Activated naive CD8-positive, alpha-beta T cell treated with anti-CD3 and anti-CD28 coated beads, Interleukin-2, amount 10 ng/mL, durations not matched to agents 7 days and 5 days (primary cell): ENCODE data around the gene NSRP1. TPM values are rescaled to one million over a fixed set of nuclear protein-coding genes. Genes with fewer than 3 reads are reported as not detected.

Source experiments
- ATAC-seq: fragments of 150-1000 bp; cut with Tn5 transposase; one replicate; pipeline ENCODE4 v1.10.0; 2021; ENCODE audit warnings: low read depth, moderate library complexity
- POLR2A ChIA-PET: fragments of 350-600 bp; sonication (Branson Sonifier 250); formaldehyde crosslinking; loops from one replicate; lab custom pipeline; 2021; ENCODE audit warnings: antibody characterized with exemption; lab: Charles Lee
- DNase-seq: peaks from one replicate; pipeline ENCODE4 v3.0.0; 2021
- H3K27ac Mint-ChIP-seq: one replicate; pipeline ENCODE4 v1.8.0; 2022; ENCODE audit warnings: mild to moderate bottlenecking, mixed read lengths
- H3K27me3 Mint-ChIP-seq: one replicate; pipeline ENCODE4 v1.8.0; 2022; ENCODE audit warnings: mild to moderate bottlenecking, moderate library complexity, mixed read lengths
- H3K36me3 Mint-ChIP-seq: one replicate; pipeline ENCODE4 v1.8.0; 2021; ENCODE audit warnings: mild to moderate bottlenecking, mixed read lengths
- H3K4me1 Mint-ChIP-seq: one replicate; pipeline ENCODE4 v1.8.0; 2021; ENCODE audit warnings: mixed read lengths
- H3K4me3 Mint-ChIP-seq: one replicate; pipeline ENCODE4 v1.8.0; 2022; ENCODE audit warnings: mild to moderate bottlenecking, moderate library complexity, mixed read lengths
- H3K9me3 Mint-ChIP-seq: one replicate; pipeline ENCODE4 v1.8.0; 2021; ENCODE audit warnings: mixed read lengths
- total RNA-seq, 2 experiments: library from RNA; stranded (reverse); gene quantifications; one replicate each; pipeline ENCODE4 v1.2.3, GENCODE V29; 2021

NSRP1 gene
- total RNA-seq, 2 experiments from 2014 or later, result 26.4 to 27.1 TPM

DNA sequence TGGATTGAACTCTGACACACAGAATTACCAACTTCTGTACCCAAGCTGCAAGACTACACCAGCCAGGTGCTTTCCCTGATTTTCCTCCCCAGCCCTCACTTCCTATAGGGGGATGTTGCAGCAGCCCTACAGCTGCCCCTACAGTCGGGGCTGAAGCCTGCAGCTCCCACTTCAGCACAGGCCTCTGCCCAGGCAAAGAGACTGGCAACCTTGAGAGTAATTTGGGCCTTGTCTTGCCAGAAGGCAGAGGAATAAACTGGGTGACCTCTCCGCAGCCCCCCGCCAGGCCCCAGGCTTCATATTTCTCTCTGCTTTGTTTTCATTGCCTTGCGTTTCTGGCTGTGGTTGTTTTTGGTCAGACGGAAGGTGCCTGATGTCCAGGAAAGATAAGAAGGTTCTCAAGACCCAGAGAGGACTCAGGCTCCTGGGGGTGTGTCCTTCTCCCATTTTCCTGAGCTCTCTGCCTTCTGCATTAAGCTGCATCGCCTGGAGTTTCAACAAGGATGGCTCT is 86.9 kb downstream of the NSRP1 start:
- POLR2A ChIA-PET, result no interaction called here
- Mint-ChIP-seq H3K36me3 (no peaks in the 10 kb centered on the region), H3K9me3 (no peaks in the 10 kb centered on the region), H3K27me3 (peaks cover 20% of the 10 kb centered on the region), H3K4me3 (no peak overlapping the region), H3K4me1 (no peaks in the 10 kb centered on the region), H3K27ac (no peak overlapping the region)
- DNase-seq, result no peak
- no peak for ATAC-seq

DNA sequence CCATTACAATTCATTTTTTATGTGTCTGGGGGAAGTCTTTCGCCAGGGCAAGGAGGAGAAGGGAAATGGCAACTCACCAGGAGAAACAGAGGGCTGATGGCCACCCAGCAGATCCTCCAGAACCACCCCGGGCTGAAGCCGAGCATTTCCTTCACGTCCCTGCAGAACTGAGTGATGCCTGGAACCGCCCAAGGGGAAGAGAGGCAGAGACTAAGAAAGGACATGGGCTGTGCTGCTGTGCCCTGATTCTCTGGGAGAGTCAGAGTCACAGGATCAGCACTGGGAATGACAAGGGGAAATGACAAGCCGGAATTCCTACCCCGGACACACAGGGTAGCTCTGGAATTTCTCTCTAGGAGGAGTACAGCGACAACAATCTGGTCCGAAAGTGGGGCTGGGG is 91.0 kb downstream of the NSRP1 start:
- POLR2A ChIA-PET, result no interaction called here
- no peak for DNase-seq
- Mint-ChIP-seq H3K4me1 (no peaks in the 10 kb centered on the region), H3K36me3 (no peaks in the 10 kb centered on the region), H3K9me3 (no peaks in the 10 kb centered on the region), H3K27me3 (peaks cover 28% of the 10 kb centered on the region), H3K27ac (no peak overlapping the region), H3K4me3 (no peak overlapping the region)
- no peak for ATAC-seq

DNA sequence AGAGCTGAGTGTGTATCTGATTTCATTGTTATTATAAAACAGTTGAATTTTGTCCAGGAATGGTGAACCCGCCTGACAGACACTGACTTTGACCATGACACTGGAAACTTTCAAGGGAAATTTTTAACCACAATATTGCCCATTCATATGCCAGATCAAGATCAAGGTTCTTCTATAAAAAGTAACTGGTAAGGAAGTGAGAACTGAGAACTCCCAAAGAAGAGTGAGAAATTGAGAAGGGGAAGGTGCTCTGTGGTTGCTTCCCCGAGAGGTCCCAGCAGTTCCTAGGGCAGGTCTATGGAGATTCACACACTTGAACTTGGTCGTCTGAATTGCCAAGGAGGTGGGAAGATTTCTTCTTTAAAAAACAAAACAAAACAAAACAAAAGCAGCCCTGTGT is 91.6 kb downstream of the NSRP1 start:
- Mint-ChIP-seq H3K27ac (no peak overlapping the region), H3K4me3 (no peak overlapping the region), H3K9me3 (no peaks in the 10 kb centered on the region), H3K36me3 (no peaks in the 10 kb centered on the region), H3K27me3 (peaks cover 22% of the 10 kb centered on the region), H3K4me1 (no peaks in the 10 kb centered on the region)
- POLR2A ChIA-PET, result no interaction called here
- ATAC-seq (no peak), DNase-seq (no peak)

DNA sequence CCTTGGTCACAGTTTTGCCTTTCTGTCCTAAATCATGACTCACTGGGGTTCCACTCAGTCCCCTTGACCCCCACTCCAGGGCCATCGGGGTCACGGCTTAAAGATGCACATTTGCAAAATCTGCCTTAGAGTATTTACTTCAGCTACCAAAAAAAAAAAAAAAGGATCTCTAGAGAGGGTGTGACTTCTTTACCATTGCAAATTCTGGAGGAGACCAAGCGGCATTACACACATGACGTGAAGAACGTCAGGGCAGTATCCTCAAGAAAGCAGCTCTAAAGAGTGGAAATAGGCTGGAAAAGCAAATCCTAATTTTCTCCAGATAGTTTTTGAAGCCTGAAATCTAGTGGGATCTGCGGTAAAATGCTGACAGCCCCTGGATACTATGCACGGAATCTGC is 93.3 kb downstream of the NSRP1 start:
- no peaks in the 10 kb centered on the region for H3K36me3 Mint-ChIP-seq
- no peaks in the 10 kb centered on the region for H3K4me1 Mint-ChIP-seq
- DNase-seq, result no peak
- H3K27ac Mint-ChIP-seq, result no peak overlapping the region
- no peaks in the 10 kb centered on the region for H3K9me3 Mint-ChIP-seq
- H3K27me3 Mint-ChIP-seq, result peaks cover 17% of the 10 kb centered on the region
- no peak for ATAC-seq
- POLR2A ChIA-PET, result no interaction called here
- no peak overlapping the region for H3K4me3 Mint-ChIP-seq

DNA sequence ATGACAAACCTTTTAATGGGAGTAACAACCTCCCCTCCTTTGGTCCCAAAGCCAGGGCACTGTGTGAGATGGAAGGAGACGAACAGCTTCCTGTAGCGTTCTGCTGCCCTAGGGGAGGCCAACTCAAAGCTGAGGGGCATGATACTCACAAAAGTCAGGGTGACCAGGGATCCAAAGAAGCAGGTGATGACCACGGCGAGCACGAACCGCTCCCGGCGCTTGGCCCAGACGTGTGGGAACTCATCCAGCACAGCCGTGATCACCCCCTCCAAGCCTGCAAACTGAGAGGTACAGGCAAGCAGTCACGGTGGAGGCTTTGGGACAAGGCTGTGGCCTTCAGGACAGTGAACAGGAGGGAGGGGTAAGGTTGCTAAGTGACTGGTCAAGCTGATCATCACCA is 93.8 kb downstream of the NSRP1 start:
- no peak overlapping the region for H3K4me3 Mint-ChIP-seq
- peaks cover 17% of the 10 kb centered on the region for H3K27me3 Mint-ChIP-seq
- no peaks in the 10 kb centered on the region for H3K36me3 Mint-ChIP-seq
- DNase-seq, result no peak
- POLR2A ChIA-PET, result no interaction called here
- H3K4me1 Mint-ChIP-seq, result no peaks in the 10 kb centered on the region
- H3K9me3 Mint-ChIP-seq, result no peaks in the 10 kb centered on the region
- no peak for ATAC-seq
- H3K27ac Mint-ChIP-seq, result no peak overlapping the region

DNA sequence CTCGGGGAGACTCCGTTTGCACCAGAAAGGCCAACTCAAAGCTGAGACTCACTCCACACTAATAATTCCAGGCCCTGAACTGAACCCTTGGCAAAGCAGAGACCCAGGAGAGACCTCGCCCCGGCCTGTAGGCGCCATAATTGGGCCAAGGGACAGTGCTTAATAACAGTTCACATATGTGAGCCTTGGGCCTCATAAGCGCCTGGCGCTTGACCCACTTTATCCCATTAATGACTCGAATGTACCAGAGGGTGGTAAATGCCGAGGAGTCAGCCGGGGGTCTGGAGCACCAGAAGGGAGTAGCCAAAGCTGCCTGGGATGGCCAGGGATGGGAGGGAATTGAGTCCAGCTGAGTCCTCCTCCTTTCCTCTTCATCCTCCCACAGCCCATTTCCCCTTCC is 94.3 kb downstream of the NSRP1 start:
- Mint-ChIP-seq H3K36me3 (no peaks in the 10 kb centered on the region), H3K27me3 (peaks cover 17% of the 10 kb centered on the region), H3K4me3 (no peak overlapping the region), H3K4me1 (no peaks in the 10 kb centered on the region), H3K9me3 (no peaks in the 10 kb centered on the region), H3K27ac (no peak overlapping the region)
- ATAC-seq (no peak), DNase-seq (no peak)
- POLR2A ChIA-PET, result no interaction called here

DNA sequence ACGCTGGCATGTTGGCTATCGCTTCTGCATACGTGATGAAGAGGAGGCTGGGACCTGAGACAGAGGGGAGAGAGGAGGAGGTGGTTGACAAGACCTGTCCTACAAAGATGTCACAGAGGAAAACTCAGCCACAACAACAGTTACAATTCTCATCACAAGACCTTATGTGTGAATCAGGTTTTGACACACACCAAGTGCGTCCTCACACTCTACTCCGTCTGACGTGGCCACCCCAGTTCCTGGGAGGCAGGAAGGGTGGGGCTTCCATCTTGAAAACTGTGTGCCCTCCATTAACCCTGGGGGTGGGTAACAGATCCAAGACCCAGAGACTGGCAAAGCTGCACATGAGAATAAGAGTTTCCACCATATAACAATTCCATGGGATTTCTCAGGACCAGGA is 94.8 kb downstream of the NSRP1 start:
- POLR2A ChIA-PET, result no interaction called here
- DNase-seq, result no peak
- H3K27me3 Mint-ChIP-seq, result peaks cover 17% of the 10 kb centered on the region
- no peaks in the 10 kb centered on the region for H3K4me1 Mint-ChIP-seq
- ATAC-seq, result no peak
- H3K4me3 Mint-ChIP-seq, result no peak overlapping the region
- H3K9me3 Mint-ChIP-seq, result no peaks in the 10 kb centered on the region
- H3K36me3 Mint-ChIP-seq, result no peaks in the 10 kb centered on the region
- H3K27ac Mint-ChIP-seq, result no peak overlapping the region

DNA sequence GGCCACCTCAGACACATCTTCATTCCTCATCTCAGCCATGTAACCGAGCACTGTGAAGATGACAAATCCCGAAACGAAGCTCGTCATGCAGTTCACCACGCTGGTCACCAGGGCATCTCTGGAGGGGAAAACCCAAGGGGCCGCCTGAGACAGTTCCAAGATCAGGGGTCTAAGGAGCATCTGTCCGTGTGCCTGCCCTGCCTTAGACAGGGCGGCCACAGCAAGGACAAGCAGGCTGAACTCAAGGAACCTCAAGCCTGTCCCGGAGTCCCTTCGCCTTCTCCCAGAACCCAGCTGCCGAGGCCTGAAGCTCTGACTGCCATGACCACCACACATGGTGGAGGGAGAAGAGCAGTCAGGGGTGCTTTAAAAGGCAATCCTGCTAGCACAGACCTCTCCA is 96.1 kb downstream of the NSRP1 start:
- no peak overlapping the region for H3K27ac Mint-ChIP-seq
- H3K27me3 Mint-ChIP-seq, result peaks cover 13% of the 10 kb centered on the region
- no peaks in the 10 kb centered on the region for H3K36me3 Mint-ChIP-seq
- H3K4me1 Mint-ChIP-seq, result no peaks in the 10 kb centered on the region
- H3K9me3 Mint-ChIP-seq, result no peaks in the 10 kb centered on the region
- no peak overlapping the region for H3K4me3 Mint-ChIP-seq
- POLR2A ChIA-PET, result no interaction called here
- ATAC-seq, result no peak
- no peak for DNase-seq

DNA sequence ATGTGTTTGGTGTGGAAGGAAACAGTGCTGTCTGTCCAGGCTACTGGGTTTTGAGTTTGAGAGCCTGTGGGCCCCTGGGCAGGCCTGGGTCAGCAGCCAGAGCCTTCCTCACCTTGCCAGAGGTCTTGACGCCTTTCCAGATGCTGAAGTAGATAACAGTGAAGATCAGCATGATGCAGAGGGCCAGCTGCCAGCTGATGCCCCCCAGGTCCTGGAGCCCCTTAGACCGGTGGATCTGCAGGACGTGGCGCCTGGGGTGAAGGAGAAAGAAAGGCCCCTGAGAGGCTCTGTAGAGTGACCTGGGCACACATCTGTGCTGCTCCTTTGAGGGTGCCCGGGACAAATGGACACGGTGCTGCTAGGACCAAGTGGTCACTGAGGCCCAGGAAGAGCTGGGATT is 100.4 kb downstream of the NSRP1 start:
- no peak for ATAC-seq
- POLR2A ChIA-PET, result no interaction called here
- no peak overlapping the region for H3K4me3 Mint-ChIP-seq
- peaks cover 2% of the 10 kb centered on the region for H3K27me3 Mint-ChIP-seq
- no peaks in the 10 kb centered on the region for H3K36me3 Mint-ChIP-seq
- DNase-seq, result no peak
- H3K27ac Mint-ChIP-seq, result no peak overlapping the region
- no peaks in the 10 kb centered on the region for H3K9me3 Mint-ChIP-seq
- H3K4me1 Mint-ChIP-seq, result no peaks in the 10 kb centered on the region

DNA sequence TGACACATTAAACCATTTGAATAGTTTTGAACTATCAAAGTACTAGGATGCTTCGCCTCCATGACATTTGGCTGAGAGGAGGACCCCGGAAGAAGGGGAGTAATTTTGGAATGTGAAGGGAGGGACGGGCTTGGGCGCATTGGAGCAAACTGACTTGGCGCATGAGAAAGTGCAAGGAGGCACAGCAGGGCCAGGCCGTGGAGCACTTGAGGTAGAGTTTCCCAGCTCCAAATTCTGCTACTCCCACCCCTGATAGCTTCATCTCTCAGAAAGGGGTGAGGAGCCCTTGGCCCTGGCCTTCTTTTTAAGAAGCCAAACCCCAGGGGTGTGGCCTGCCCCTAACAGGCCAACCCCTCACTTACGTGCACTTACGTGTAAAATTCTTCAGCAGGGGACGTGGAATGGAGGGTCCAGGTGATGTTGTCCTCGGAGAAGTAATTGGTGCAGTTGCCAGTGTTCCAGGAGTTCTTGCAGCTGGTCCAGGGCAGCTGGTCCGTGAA is 101.2 kb downstream of the NSRP1 start:
- POLR2A ChIA-PET, result no interaction called here
- Mint-ChIP-seq H3K27ac (no peak overlapping the region), H3K27me3 (peaks cover 2% of the 10 kb centered on the region), H3K36me3 (no peaks in the 10 kb centered on the region), H3K9me3 (no peaks in the 10 kb centered on the region), H3K4me1 (no peaks in the 10 kb centered on the region), H3K4me3 (no peak overlapping the region)
- DNase-seq (no peak), ATAC-seq (no peak)

DNA sequence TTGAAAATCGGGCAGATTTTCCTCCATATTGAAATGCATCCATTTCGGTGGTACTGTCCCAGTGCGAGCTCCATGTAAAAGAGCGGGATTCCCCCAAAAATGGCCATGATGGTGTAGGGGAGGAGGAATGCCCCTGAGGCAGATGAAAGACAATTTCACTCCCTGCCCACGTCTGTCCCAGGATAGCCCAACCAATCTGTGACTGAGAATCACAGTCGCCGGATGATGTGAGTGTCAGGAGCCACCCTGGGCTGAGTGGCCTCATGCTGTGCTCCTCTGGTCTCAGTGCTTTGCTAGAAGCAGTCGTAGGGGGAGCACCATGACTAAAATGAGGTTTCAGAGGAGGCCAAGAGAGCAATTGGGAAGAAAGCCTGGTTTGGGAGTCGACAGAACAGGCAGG is 102.2 kb downstream of the NSRP1 start:
- Mint-ChIP-seq H3K27ac (no peak overlapping the region), H3K9me3 (no peaks in the 10 kb centered on the region), H3K27me3 (peaks cover 2% of the 10 kb centered on the region), H3K36me3 (no peaks in the 10 kb centered on the region), H3K4me3 (no peak overlapping the region), H3K4me1 (no peaks in the 10 kb centered on the region)
- DNase-seq (no peak), ATAC-seq (no peak)
- POLR2A ChIA-PET, result interaction anchor here (0.6 kb wide), 1 partner anchor 12 kb away, joined by 4 read pairs; no protein-coding TSS in a partner anchor

DNA sequence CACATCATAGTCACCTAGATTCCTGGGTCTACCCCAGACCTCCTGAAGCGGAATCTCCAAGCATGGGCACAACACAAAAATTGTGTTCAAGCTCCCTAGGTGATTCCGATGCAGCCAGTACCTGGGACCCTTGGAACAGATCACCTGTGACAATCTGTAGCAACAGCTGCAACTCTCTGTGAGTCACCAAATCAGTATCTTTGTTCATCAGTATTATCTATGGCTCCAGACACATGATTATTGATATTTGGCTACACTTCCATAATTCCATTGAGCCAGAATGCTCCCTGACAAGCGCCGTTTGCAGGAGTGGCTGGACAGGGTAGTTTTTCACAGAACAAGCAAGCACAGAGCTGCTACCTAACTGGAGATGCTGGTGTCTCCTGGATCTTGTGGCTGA is 102.7 kb downstream of the NSRP1 start:
- Mint-ChIP-seq H3K4me1 (no peaks in the 10 kb centered on the region), H3K9me3 (no peaks in the 10 kb centered on the region), H3K27me3 (peaks cover 2% of the 10 kb centered on the region), H3K4me3 (no peak overlapping the region), H3K27ac (no peak overlapping the region), H3K36me3 (no peaks in the 10 kb centered on the region)
- no peak for DNase-seq
- POLR2A ChIA-PET, result no interaction called here
- ATAC-seq, result no peak

DNA sequence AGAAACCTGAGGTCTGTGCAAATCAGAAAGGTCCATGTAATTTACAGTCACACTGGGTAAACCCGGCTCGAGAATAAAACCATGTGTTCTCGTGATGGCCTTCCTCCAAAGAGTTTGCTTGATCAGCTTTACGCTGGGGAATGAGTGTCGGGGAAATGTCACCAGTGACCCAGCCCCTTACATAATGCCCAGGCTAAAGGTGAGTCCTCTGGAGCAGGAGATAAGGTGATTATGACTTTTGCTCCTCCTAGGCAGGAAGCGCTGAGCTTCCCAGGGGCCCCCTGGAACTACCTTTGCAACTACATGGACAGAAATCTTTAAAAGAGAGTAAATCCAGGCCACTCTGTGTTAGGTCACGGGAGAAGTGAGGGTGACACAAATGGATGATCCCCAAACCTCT is 103.2 kb downstream of the NSRP1 start:
- no peaks in the 10 kb centered on the region for H3K4me1 Mint-ChIP-seq
- POLR2A ChIA-PET, result no interaction called here
- H3K4me3 Mint-ChIP-seq, result no peak overlapping the region
- H3K36me3 Mint-ChIP-seq, result no peaks in the 10 kb centered on the region
- H3K27ac Mint-ChIP-seq, result no peak overlapping the region
- no peaks in the 10 kb centered on the region for H3K9me3 Mint-ChIP-seq
- H3K27me3 Mint-ChIP-seq, result peaks cover 2% of the 10 kb centered on the region
- no peak for ATAC-seq
- DNase-seq, result no peak

DNA sequence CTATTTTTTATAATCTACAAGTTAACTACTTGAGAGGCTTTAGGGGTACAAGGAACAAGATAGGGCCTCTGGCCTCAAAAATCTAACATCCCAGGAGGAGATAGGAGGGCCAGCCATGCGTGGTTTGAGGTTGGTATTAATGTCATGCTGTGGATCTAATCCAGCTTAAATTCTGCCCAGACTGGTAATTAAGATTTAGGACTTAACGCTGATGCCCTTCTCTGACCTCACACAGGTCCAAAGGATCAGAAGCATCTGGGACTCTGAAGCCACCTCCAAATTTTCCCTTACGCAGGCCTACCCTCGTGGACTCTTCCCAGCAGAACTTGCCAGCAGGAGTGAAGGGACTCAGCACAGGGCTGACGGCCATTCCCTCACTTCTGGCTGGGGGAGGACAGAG is 103.8 kb downstream of the NSRP1 start:
- Mint-ChIP-seq H3K4me3 (no peak overlapping the region), H3K27me3 (peaks cover 2% of the 10 kb centered on the region), H3K27ac (no peak overlapping the region), H3K9me3 (no peaks in the 10 kb centered on the region), H3K4me1 (no peaks in the 10 kb centered on the region), H3K36me3 (no peaks in the 10 kb centered on the region)
- POLR2A ChIA-PET, result no interaction called here
- ATAC-seq, result no peak
- DNase-seq, result no peak

DNA sequence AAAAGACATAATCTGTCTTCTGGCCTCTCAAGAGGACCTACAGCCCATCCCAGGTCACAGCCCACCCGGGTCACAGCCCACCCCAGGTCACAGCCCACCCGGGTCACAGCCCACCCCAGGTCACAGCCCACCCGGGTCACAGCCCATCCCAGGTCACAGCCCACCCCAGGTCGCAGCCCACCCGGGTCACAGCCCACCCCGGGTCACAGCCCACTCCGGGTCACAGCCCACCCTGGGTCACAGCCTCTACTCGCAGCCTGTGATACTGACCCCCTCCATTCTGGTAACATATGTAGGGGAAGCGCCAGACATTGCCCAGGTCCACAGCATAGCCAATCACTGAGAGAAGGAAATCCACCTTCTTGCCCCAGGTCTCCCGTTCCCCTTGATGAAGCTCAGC is 104.7 kb downstream of the NSRP1 start:
- no peaks in the 10 kb centered on the region for H3K9me3 Mint-ChIP-seq
- no peaks in the 10 kb centered on the region for H3K36me3 Mint-ChIP-seq
- POLR2A ChIA-PET, result no interaction called here
- H3K27me3 Mint-ChIP-seq, result peaks cover 6% of the 10 kb centered on the region
- H3K4me3 Mint-ChIP-seq, result no peak overlapping the region
- H3K27ac Mint-ChIP-seq, result no peak overlapping the region
- H3K4me1 Mint-ChIP-seq, result no peaks in the 10 kb centered on the region
- DNase-seq (no peak), ATAC-seq (no peak)
